SK-N-SH (cell line): ENCODE results near the gene SWAP70. TPM values are rescaled to one million over a fixed set of nuclear protein-coding genes. Genes with fewer than 3 reads are reported as not detected.

Experiments used
- CTCF ChIA-PET: fragments of 300-600, 350-600 bp; formaldehyde crosslinking; extraction: SDS; loops from one replicate; lab custom pipeline; 2021; lab: Yijun Ruan, JAX
- POLR2A ChIA-PET: fragments of 350-600 bp; sonication (Branson Sonifier 250); formaldehyde crosslinking; extraction: SDS; loops from one replicate; lab custom pipeline; 2020; ENCODE audit warnings: antibody characterized with exemption, inconsistent platforms; lab: Yijun Ruan, JAX
- DNase-seq: peaks from one replicate; pipeline ENCODE4 v3.0.0; 2012
- H2AFZ ChIP-seq: fragments of 200-600 bp; sonication (generic); 2 replicates; pipeline ENCODE4 v1.8.1; 2016; ENCODE audit warnings: antibody characterized with exemption, mild to moderate bottlenecking, low read depth
- H3F3A ChIP-seq: fragments of 200-600 bp; sonication (generic); replicated peaks from 2 replicates; pipeline ENCODE3; 2016; ENCODE audit warnings: antibody characterized with exemption, mild to moderate bottlenecking; ENCODE audit not compliant: insufficient read depth
- H3K27ac ChIP-seq, 2 experiments: fragments of 200-500 bp in 1 of 2; fragments of 200-600 bp in 1 of 2; sonication (Bioruptor generic) in 1 of 2; sonication (generic), shearing (Covaris generic) in 1 of 2; 2 replicates each; pipeline versions ENCODE4 v1.5.1 to v1.6.1; 2014 to 2016; ENCODE audit warnings: low read depth in 2 of 2, inconsistent platforms in 1 of 2, low read length in 1 of 2, mild to moderate bottlenecking in 1 of 2, mixed read lengths in 1 of 2
- H3K27me3 ChIP-seq: fragments of 200-600 bp; sonication (generic), shearing (Covaris generic); 2 replicates; pipeline ENCODE4 v1.6.1; 2016; ENCODE audit warnings: mixed run types; ENCODE audit not compliant: insufficient read depth
- H3K36me3 ChIP-seq, 2 experiments: fragments of 200-500 bp in 1 of 2; fragments of 200-600 bp in 1 of 2; sonication (Bioruptor generic) in 1 of 2; sonication (generic) in 1 of 2; replicated peaks in 1 of 2; 2 replicates each; pipeline versions ENCODE3 to v1.5.1; 2014 to 2016; ENCODE audit warnings: low read length in 1 of 2, mild to moderate bottlenecking in 1 of 2; ENCODE audit not compliant: insufficient read depth in 2 of 2, control insufficient read depth in 1 of 2
- H3K4me1 ChIP-seq, 2 experiments: fragments of 200-500 bp in 1 of 2; fragments of 200-600 bp in 1 of 2; sonication (Bioruptor generic) in 1 of 2; sonication (generic), shearing (Covaris generic) in 1 of 2; 2 replicates each; pipeline versions ENCODE4 v1.5.1 to v1.6.1; 2014 to 2016; ENCODE audit warnings: low read depth in 1 of 2, low read length in 1 of 2, mixed run types in 1 of 2; ENCODE audit not compliant: insufficient read depth in 2 of 2, control insufficient read depth in 1 of 2
- H3K4me2 ChIP-seq: fragments of 200-600 bp; sonication (generic), shearing (Covaris generic); 2 replicates; pipeline ENCODE4 v1.6.1; 2017; ENCODE audit warnings: mixed run types
- H3K4me3 ChIP-seq, 2 experiments: fragments of 200-500 bp in 1 of 2; fragments of 200-600 bp in 1 of 2; sonication (Bioruptor generic) in 1 of 2; sonication (generic), shearing (Covaris generic) in 1 of 2; 2 replicates each; pipeline versions ENCODE4 v1.5.1 to v1.8.1; 2014 to 2016; ENCODE audit warnings: low read depth in 2 of 2, inconsistent platforms in 1 of 2, low read length in 1 of 2, mild to moderate bottlenecking in 1 of 2, mixed read lengths in 1 of 2, moderate library complexity in 1 of 2
- H3K79me2 ChIP-seq: fragments of 200-600 bp; sonication (generic); 2 replicates; pipeline ENCODE4 v1.8.1; 2017; ENCODE audit warnings: mild to moderate bottlenecking; ENCODE audit not compliant: insufficient read depth
- H3K9ac ChIP-seq: fragments of 200-600 bp; sonication (generic); 2 replicates; pipeline ENCODE4 v1.6.1; 2017; ENCODE audit warnings: mixed run types
- H3K9me2 ChIP-seq: fragments of 200-600 bp; sonication (generic); 2 replicates; pipeline ENCODE4 v1.6.1; 2017; ENCODE audit warnings: mixed run types
- H3K9me3 ChIP-seq: fragments of 200-600 bp; sonication (generic); 2 replicates; pipeline ENCODE4 v1.6.1; 2017; ENCODE audit warnings: mixed run types, mild to moderate bottlenecking, moderate library complexity
- H4K20me1 ChIP-seq: fragments of 200-600 bp; sonication (generic); 2 replicates; pipeline ENCODE4 v1.6.1; 2017; ENCODE audit warnings: mild to moderate bottlenecking, mixed run types; ENCODE audit not compliant: insufficient read depth
- CTCF ChIP-seq: fragments of 200-600 bp; sonication (generic); IDR thresholded peaks from 2 replicates; pipeline ENCODE4 v1.6.1; 2017; ENCODE audit warnings: antibody characterized with exemption, mild to moderate bottlenecking, moderate library complexity
- EP300 ChIP-seq, 2 experiments: IDR thresholded peaks; 2 replicates each; pipeline versions ENCODE4 v1.4.0 to v1.6.1; 2012; ENCODE audit warnings: borderline replicate concordance in 1 of 2, low read depth in 1 of 2, low read length in 1 of 2
- IRF3 ChIP-seq: fragments of 150-350 bp; IDR thresholded peaks from 2 replicates; pipeline ENCODE4 v1.6.1; 2016; ENCODE audit warnings: mild to moderate bottlenecking, low read depth, low read length
- POLR2AphosphoS5 ChIP-seq: IDR thresholded peaks from 2 replicates; pipeline ENCODE4 v1.6.1; 2012; ENCODE audit warnings: low read depth, low read length
- RAD21 ChIP-seq: IDR thresholded peaks from 2 replicates; pipeline ENCODE4 v1.6.1; 2012; ENCODE audit warnings: mild to moderate bottlenecking, low read length
- REST ChIP-seq: IDR thresholded peaks from 2 replicates; pipeline ENCODE4 v1.6.1; 2012; ENCODE audit warnings: mild to moderate bottlenecking, low read depth, low read length, moderate library complexity
- SIN3A ChIP-seq: IDR thresholded peaks from 2 replicates; pipeline ENCODE4 v1.6.1; 2012; ENCODE audit warnings: low read depth, mild to moderate bottlenecking, low read length, moderate library complexity, borderline replicate concordance
- SMC3 ChIP-seq: IDR thresholded peaks from 2 replicates; pipeline ENCODE4 v1.6.1; 2012; ENCODE audit warnings: low read depth, low read length, improper control_type of control experiment
- USF1 ChIP-seq: IDR thresholded peaks from 2 replicates; pipeline ENCODE4 v1.4.0; 2012; ENCODE audit warnings: low read depth, borderline replicate concordance
- USF2 ChIP-seq: fragments of 150-350 bp; IDR thresholded peaks from 2 replicates; pipeline ENCODE4 v1.6.1; 2017; ENCODE audit warnings: antibody characterized with exemption, low read length, low read depth, borderline replicate concordance
- whole genome bisulfite sequencing: methylation state at CpG from one replicate; pipeline ENCODE4 v1.1.6; 2017; ENCODE audit warnings: low lambda C conversion rate; 5-methylcytosine and 5-hydroxymethylcytosine counted together
- polyA plus RNA-seq, 3 experiments: library from polyadenylated mRNA; depleted of rRNA; stranded (reverse); fragments of >200 nt; gene quantifications; 2 replicates each; pipeline ENCODE4 v1.2.3, GENCODE V29; 2012

Gene SWAP70
- polyA plus RNA-seq, 1 of the 3 experiments (the other 2 are of a cell fraction): 10.6 TPM

GRCh38 chr11:9747828-9748227 is 84.0 kb downstream of the SWAP70 start:
- CTCF ChIA-PET: interaction anchor here (0.6 to 4.2 kb wide), 22 partner anchors 10 to 560 kb away, joined by 3 to 23 read pairs (median 4); partner anchors contain the start of genes SWAP70 and WEE1
- 91% methylated on average over 5 of the region's 5 CpGs for WGBS
- Histone ChIP-seq H3K4me1 (peaks cover 5 to 7% of the 10 kb centered on the region in 2 experiments; a peak in 3 of 4 replicates), H3K9me2 (no peaks in the 10 kb centered on the region), H3K4me2 (no peak overlapping the region), H3K9me3 (no peaks in the 10 kb centered on the region), H3K79me2 (no peaks in the 10 kb centered on the region; the same call in 1 of the 2 replicates), H3K27me3 (no peaks in the 10 kb centered on the region), H3K27ac (no peak overlapping the region), H3K9ac (no peak overlapping the region), H3F3A (peaks cover 14% of the 10 kb centered on the region), H3K36me3 (peaks cover 16 to 32% of the 10 kb centered on the region in 2 experiments), H3K4me3 (no peak overlapping the region), H2AFZ (no peak overlapping the region), H4K20me1 (no peaks in the 10 kb centered on the region)
- DNase-seq: no peak
- TF ChIP-seq CTCF (no peak), SIN3A (no peak), IRF3 (no peak), USF2 (no peak), EP300 (IDR thresholded peaks at IDR 0.05; ENCODE audit: borderline replicate concordance in 1 of 2, low read depth in 1 of 2, low read length in 1 of 2) (no peak), USF1 (no peak), POLR2AphosphoS5 (no peak)
- POLR2A ChIA-PET: interaction anchor here (1.2 to 1.6 kb wide), 2 partner anchors 149 to 287 kb away, joined by 3 to 5 read pairs; partner anchors contain the start of gene ZNF143

GRCh38 chr11:9748361-9748970 is 84.6 kb downstream of the SWAP70 start:
- Histone ChIP-seq H3K4me1 (peaks cover 5 to 11% of the 10 kb centered on the region in 2 experiments; a peak in 3 of 4 replicates), H3K4me2 (no peak overlapping the region), H3K27me3 (no peaks in the 10 kb centered on the region), H3K36me3 (peaks cover 16 to 32% of the 10 kb centered on the region in 2 experiments), H3K9me2 (no peaks in the 10 kb centered on the region), H2AFZ (no peak overlapping the region), H3K79me2 (no peaks in the 10 kb centered on the region; the same call in 1 of the 2 replicates), H3K27ac (0 out of 4 replicates have a peak overlapping the region, but pooled peaks of 1 of the 2 experiments have one; percentile 6), H4K20me1 (no peaks in the 10 kb centered on the region), H3K4me3 (no peak overlapping the region), H3K9ac (no peak overlapping the region), H3F3A (peaks cover 19% of the 10 kb centered on the region), H3K9me3 (no peaks in the 10 kb centered on the region)
- TF ChIP-seq REST: 0 out of 2 replicates have a peak, but pooled peaks have one; percentile 12
- peak; percentile 73 for TF ChIP-seq CTCF
- peak; percentile 87 for TF ChIP-seq RAD21
- TF ChIP-seq EP300 (IDR thresholded peaks at IDR 0.05; ENCODE audit: borderline replicate concordance in 1 of 2, low read depth in 1 of 2, low read length in 1 of 2): no peak
- peak; percentile 66 for TF ChIP-seq SMC3
- CTCF ChIA-PET: interaction anchor here (0.6 to 4.2 kb wide), 28 partner anchors 9 to 770 kb away, joined by 3 to 23 read pairs (median 4); partner anchors contain the start of genes SWAP70 and WEE1
- POLR2A ChIA-PET: interaction anchor here (0.6 to 1.6 kb wide), 3 partner anchors 150 to 288 kb away, joined by 3 to 5 read pairs (median 3); partner anchors contain the start of gene ZNF143
- 57% methylated on average over 7 of the region's 7 CpGs for WGBS
- peak; percentile 70 for DNase-seq
